K562 (cell line): ENCODE results near the gene ALOX5. TPM values are rescaled to one million over a fixed set of nuclear protein-coding genes. Genes with fewer than 3 reads are reported as not detected.
"Not testable (repeated sequence)": the region's sequence is repeated elsewhere in the genome, so short reads cannot be mapped to it uniquely, and the experiment has no call there.

ENCODE experiments used
- ATAC-seq: fragments of 200-7000 bp; cut with Tn5 transposase; 3 replicates; pipeline ENCODE4 v1.9.1; 2020; ENCODE audit warnings: moderate library complexity
- BruUV-seq: library from RNA; stranded (reverse); fragments of 400-500 nt; replicated peaks from 2 replicates; lab custom pipeline; 2021; lab: Mats Ljungman, UMichigan
- CTCF ChIA-PET: fragments of 300-600 bp; formaldehyde crosslinking; extraction: SDS; loops from one replicate; lab custom pipeline; 2021; ENCODE audit warnings: low intra/inter-chr PET ratio; lab: Yijun Ruan, JAX
- POLR2A ChIA-PET: fragments of 300-600, 350-650 bp; sonication (Branson Sonifier 250); formaldehyde crosslinking; extraction: SDS; loops from one replicate; lab custom pipeline; 2021; ENCODE audit warnings: antibody characterized with exemption, inconsistent platforms; lab: Yijun Ruan, JAX
- DNase-seq, 4 experiments: peaks; one replicate each; pipeline versions ENCODE4 v3.0.0 to v3.0.0-alpha.2; 2011 to 2018; ENCODE audit warnings: low spot score in 3 of 4, mixed read lengths in 3 of 4; ENCODE audit errors: extremely low read depth in 1 of 4
- FAIRE-seq: peaks from 2 replicates; lab custom pipeline; 2011; peaks lifted over from hg19 to GRCh38; lab: Jason Lieb, UNC
- H2AFZ ChIP-seq: 2 replicates; pipeline ENCODE4 v1.6.0; 2011; ENCODE audit warnings: low read depth, low read length, control low read depth, inconsistent platforms
- H3K27ac ChIP-seq: fragments of 200-600 bp; 3 replicates; pipeline ENCODE4 v1.8.0; 2011; ENCODE audit warnings: low read depth, mild to moderate bottlenecking, control low read depth, inconsistent platforms, low read length, moderate library complexity, mixed read lengths; ENCODE audit errors: extremely low read depth
- H3K27me3 ChIP-seq, 2 experiments: fragments of 300-600 bp in 1 of 2; 2 replicates in 1 of 2; 3 replicates in 1 of 2; pipeline versions ENCODE4 v1.6.0 to v1.8.0; 2011; ENCODE audit warnings: inconsistent platforms in 2 of 2, low read length in 2 of 2, mild to moderate bottlenecking in 1 of 2, mixed read lengths in 1 of 2, moderate library complexity in 1 of 2; ENCODE audit not compliant: control insufficient read depth in 2 of 2, insufficient read depth in 2 of 2
- H3K36me3 ChIP-seq: fragments of 300-600 bp; 3 replicates; pipeline ENCODE4 v1.8.0; 2011; ENCODE audit warnings: mild to moderate bottlenecking, low read length, inconsistent platforms; ENCODE audit not compliant: control insufficient read depth, insufficient read depth
- H3K4me1 ChIP-seq, 2 experiments: fragments of 200-600 bp in 1 of 2; replicated peaks in 1 of 2; 2 replicates in 1 of 2; 3 replicates in 1 of 2; pipeline versions ENCODE4 v1.5.1 to v1.8.0; 2011; ENCODE audit warnings: inconsistent platforms in 2 of 2, low read length in 2 of 2, mild to moderate bottlenecking in 1 of 2, mixed read lengths in 1 of 2, moderate library complexity in 1 of 2; ENCODE audit not compliant: control insufficient read depth in 2 of 2, insufficient read depth in 2 of 2
- H3K4me2 ChIP-seq: 2 replicates; pipeline ENCODE4 v1.6.1; 2011; ENCODE audit warnings: low read length, control low read depth, inconsistent platforms, mixed read lengths; ENCODE audit not compliant: insufficient read depth
- H3K4me3 ChIP-seq: fragments of 200-600 bp; sonication (generic), shearing (Covaris generic); 2 replicates; pipeline ENCODE4 v1.5.1; 2016; ENCODE audit warnings: control low read depth, inconsistent platforms
- H3K79me2 ChIP-seq: fragments of 200-600 bp; 3 replicates; pipeline ENCODE4 v1.8.0; 2011; ENCODE audit warnings: low read length, inconsistent platforms; ENCODE audit not compliant: control insufficient read depth, insufficient read depth
- H3K9ac ChIP-seq, 2 experiments: 2 replicates each; pipeline versions ENCODE4 v1.6.0 to v1.6.1; 2011; ENCODE audit warnings: low read depth in 2 of 2, low read length in 2 of 2, control low read depth in 1 of 2, inconsistent platforms in 1 of 2, mild to moderate bottlenecking in 1 of 2, mixed read lengths in 1 of 2; ENCODE audit not compliant: insufficient read depth in 1 of 2
- H3K9me1 ChIP-seq: one replicate; pipeline ENCODE4 v1.6.0; 2011; ENCODE audit warnings: inconsistent platforms, mild to moderate bottlenecking, low read length, moderate library complexity; ENCODE audit not compliant: control insufficient read depth, insufficient read depth
- H3K9me3 ChIP-seq: replicated peaks from 2 replicates; pipeline ENCODE4 v1.5.1; 2011; ENCODE audit warnings: low read depth, low read length, inconsistent platforms; ENCODE audit not compliant: control insufficient read depth, insufficient read depth
- H4K20me1 ChIP-seq: replicated peaks from 2 replicates; pipeline ENCODE4 v1.6.1; 2011; ENCODE audit warnings: low read length, inconsistent platforms, mixed read lengths; ENCODE audit not compliant: control insufficient read depth, insufficient read depth
- ELF4 ChIP-seq: fragments of 450-650 bp; formaldehyde crosslinking; IDR thresholded peaks from 2 replicates; pipeline ENCODE4 v1.4.0; 2022; ENCODE audit warnings: missing genetic modification characterization
- HDGF ChIP-seq: fragments of 450-650 bp; IDR thresholded peaks from 2 replicates; pipeline ENCODE4 v1.6.1; 2016
- SRSF9 ChIP-seq: fragments of 200-400 bp; formaldehyde crosslinking; IDR thresholded peaks from 2 replicates; pipeline ENCODE4 v1.6.1; 2017; ENCODE audit warnings: low read depth, low read length, borderline replicate concordance
- TRIM24 ChIP-seq, 2 experiments: fragments of 450-650 bp; IDR thresholded peaks; 2 replicates each; pipeline ENCODE4 v1.6.1; 2016
- TRIM28 ChIP-seq: fragments of 450-650 bp; IDR thresholded peaks from 2 replicates; pipeline ENCODE4 v1.6.1; 2017
- ZFP36 ChIP-seq: fragments of 150-350 bp; IDR thresholded peaks from 2 replicates; pipeline ENCODE4 v1.6.1; 2018; ENCODE audit warnings: low read length, low read depth; ENCODE audit not compliant: partially characterized antibody
- ZNF280A ChIP-seq: fragments of 450-650 bp; IDR thresholded peaks from 2 replicates; pipeline ENCODE4 v1.6.1; 2018; ENCODE audit warnings: mild to moderate bottlenecking, low read depth; ENCODE audit not compliant: partially characterized antibody
- WGBS: fragments of 100-300 bp; shearing (Covaris generic); methylation state at CpG from one replicate; pipeline ENCODE4 v1.1.6; 2016; ENCODE audit warnings: low coverage, mixed read lengths; ENCODE audit not compliant: insufficient coverage; ENCODE audit errors: missing lambda C conversion rate; 5-methylcytosine and 5-hydroxymethylcytosine counted together
- in situ Hi-C: fragments of 300-500 bp; cut with MboI; formaldehyde crosslinking; loops from 4 replicates; pipeline ENCODE4 v1.15.0; 2018; ENCODE audit warnings: inconsistent platforms, mixed read lengths
- intact Hi-C: fragments of 100-400 bp; cut with micrococcal nuclease; formaldehyde crosslinking; loops from 2 replicates; pipeline ENCODE4 v1.14.2; 2022
- polyA plus RNA-seq, 8 experiments: library from polyadenylated mRNA; depleted of rRNA in 4 of 8; stranded (reverse) in 5 of 8; unstranded in 3 of 8; fragments of >200 nt; fragmentation: Nextera tagmentation in 2 of 8; fragmentation: Illumina TruSeq in 1 of 8; extraction: Ambion mirVana in 2 of 8; extraction: Trizol in 1 of 8; gene quantifications; 2 replicates each; pipeline versions ENCODE4 v1.2.1 to v1.2.3, GENCODE V29; 2011 to 2014; ENCODE audit warnings: inconsistent platforms in 1 of 8, missing spikeins in 1 of 8
- total RNA-seq, 7 experiments: library from RNA; depleted of rRNA in 6 of 7; stranded (reverse); fragments of >200 nt in 6 of 7; fragmentation: Illumina TruSeq in 2 of 7; extraction: Trizol in 2 of 7; gene quantifications; 2 replicates each; pipeline versions ENCODE4 v1.2.1 to v1.2.3, GENCODE V29; 2011 to 2021; ENCODE audit warnings: low replicate concordance in 1 of 7

The ALOX5 gene
- total and polyA plus RNA-seq, 9 of the 15 experiments (the other 6 are each of a cell fraction or from before 2014, with no cell fraction given), result 0.10 to 2.4 (median 1.4) TPM

- BruUV-seq, result no TSS peak
- ATAC-seq, result no peak
- Histone ChIP-seq H3K27me3 (no peaks in the 10 kb centered on the region), H3K4me3 (no peak overlapping the region), H3K27ac (no peak overlapping the region), H2AFZ (no peak overlapping the region), H4K20me1 (no peaks in the 10 kb centered on the region), H3K4me2 (no peak overlapping the region), H3K79me2 (peaks cover 14% of the 10 kb centered on the region), H3K9me1 (peaks cover 2% of the 10 kb centered on the region), H3K4me1 (peaks cover 7 to 12% of the 10 kb centered on the region in 2 experiments), H3K9ac (no peak overlapping the region), H3K36me3 (no peaks in the 10 kb centered on the region; the same call in 2 of the 3 replicates), H3K9me3 (peaks cover 16% of the 10 kb centered on the region)
- 90% methylated on average over 1 of the region's 1 CpG for WGBS
- CTCF ChIA-PET, result no interaction called here
- DNase-seq, result no peak
- no peak for FAIRE-seq
- in situ Hi-C loops (no loop called here), intact Hi-C loops (no loop called here)
- POLR2A ChIA-PET, result interaction anchor here (0.6 kb wide), 1 partner anchor 126 kb away, joined by 3 read pairs; no protein-coding TSS in a partner anchor
- TF ChIP-seq ELF4 (CRISPR knock-in tag) (no peak), HDGF (no peak), TRIM24 (IDR thresholded peaks at IDR 0.05) (peak in 1 of 2 experiments; percentile 57; a peak in 1 of 4 replicates), TRIM28 (peak; percentile 49; the same call in 1 of the 2 replicates), ZNF280A (peak; percentile 78)
Observed at GRCh38 chr10:45476559-45476958, 102.5 kb downstream of the ALOX5 start.

- ATAC-seq (no peak), DNase-seq (no peak), FAIRE-seq (no peak)
- no peak overlapping the region for H3K9ac ChIP-seq
- no peaks in the 10 kb centered on the region for H3K27me3 ChIP-seq
- no TSS peak for BruUV-seq
- intact Hi-C loops, result no loop called here
- peaks cover 7% of the 10 kb centered on the region; the same call in 2 of the 3 replicates for H3K79me2 ChIP-seq
- H4K20me1 ChIP-seq, result no peaks in the 10 kb centered on the region
- ChIA-PET POLR2A (no interaction called here), CTCF (no interaction called here)
- no peak overlapping the region for H3K27ac ChIP-seq
- no peak overlapping the region for H2AFZ ChIP-seq
- TF ChIP-seq ZFP36 (peak; percentile 57), SRSF9 (no peak)
- no peaks in the 10 kb centered on the region for H3K4me1 ChIP-seq
- in situ Hi-C loops, result no loop called here
- H3K4me2 ChIP-seq, result no peak overlapping the region
- H3K4me3 ChIP-seq, result no peak overlapping the region
- WGBS, result 96% methylated on average over 2 of the region's 2 CpGs
- H3K9me1 ChIP-seq, result no peaks in the 10 kb centered on the region
- H3K9me3 ChIP-seq, result peaks cover 16% of the 10 kb centered on the region
- H3K36me3 ChIP-seq, result no peaks in the 10 kb centered on the region; the same call in 1 of the 3 replicates
Observed at GRCh38 chr10:45480294-45480693, 106.3 kb downstream of the ALOX5 start.

GRCh38 chr10:45481100-45481499 is 107.1 kb downstream of the ALOX5 start:
- peaks cover 16% of the 10 kb centered on the region for H3K9me3 ChIP-seq
- ATAC-seq, CTCF ChIA-PET, H3K4me1 ChIP-seq, FAIRE-seq, H2AFZ ChIP-seq, BruUV-seq, H3K36me3 ChIP-seq, H3K27ac ChIP-seq, H3K4me2 ChIP-seq, H3K9me1 ChIP-seq, H3K79me2 ChIP-seq, H3K9ac ChIP-seq, H3K27me3 ChIP-seq, DNase-seq, POLR2A ChIA-PET, in situ Hi-C loops, intact Hi-C loops, H3K4me3 ChIP-seq, H4K20me1 ChIP-seq: not testable (repeated sequence)
- 83% methylated on average over 4 of the region's 4 CpGs for WGBS
